ENCODE data around the gene AKAP13.
"Not testable (repeated sequence)": the region's sequence is repeated elsewhere in the genome, so short reads cannot be mapped to it uniquely, and the experiment has no call there.

Gene AKAP13

GRCh38 chr15:85579957-85580694 lies 199.7 kb downstream of the AKAP13 start:
- DNase-seq = no peak

- no peak for DNase-seq
Observed at GRCh38 chr15:85580879-85581278, 200.5 kb downstream of the AKAP13 start.

GRCh38 chr15:85581495-85581894 lies 201.1 kb downstream of the AKAP13 start:
- DNase-seq = no peak

- DNase-seq = no peak
Observed at GRCh38 chr15:85582131-85583079, 202.0 kb downstream of the AKAP13 start.

GRCh38 chr15:85583442-85583841 lies 203.0 kb downstream of the AKAP13 start:
- DNase-seq = no peak

GRCh38 chr15:85583923-85584390 lies 203.6 kb downstream of the AKAP13 start:
- DNase-seq = no peak

GRCh38 chr15:85584872-85585271 lies 204.5 kb downstream of the AKAP13 start:
- DNase-seq = no peak

- DNase-seq = not testable (repeated sequence)
Observed at GRCh38 chr15:85586196-85586595, 205.8 kb downstream of the AKAP13 start.

- DNase-seq = no peak
Observed at GRCh38 chr15:85587707-85588411, 207.5 kb downstream of the AKAP13 start.

- no peak for DNase-seq
Observed at GRCh38 chr15:85588677-85589076, 208.3 kb downstream of the AKAP13 start.

- no peak for DNase-seq
Observed at GRCh38 chr15:85589851-85590250, 209.4 kb downstream of the AKAP13 start.

GRCh38 chr15:85591622-85592021 lies 211.2 kb downstream of the AKAP13 start:
- DNase-seq = no peak

- DNase-seq = no peak
Observed at GRCh38 chr15:85592148-85592547, 211.7 kb downstream of the AKAP13 start.

GRCh38 chr15:85593809-85594445 lies 213.5 kb downstream of the AKAP13 start:
- no peak for DNase-seq

GRCh38 chr15:85595804-85596536 lies 215.6 kb downstream of the AKAP13 start:
- DNase-seq = no peak

GRCh38 chr15:85597155-85597815 lies 216.9 kb downstream of the AKAP13 start:
- DNase-seq = no peak

- DNase-seq = no peak
Observed at GRCh38 chr15:85598219-85598618, 217.8 kb downstream of the AKAP13 start.

- DNase-seq = no peak
Observed at GRCh38 chr15:85598718-85599398, 218.5 kb downstream of the AKAP13 start.

- no peak for DNase-seq
Observed at GRCh38 chr15:85600001-85600400, 219.6 kb downstream of the AKAP13 start.

GRCh38 chr15:85603160-85603559 lies 222.8 kb downstream of the AKAP13 start:
- DNase-seq = no peak

GRCh38 chr15:85603703-85604102 lies 223.3 kb downstream of the AKAP13 start:
- no peak for DNase-seq
